ENCODE data around the gene SSR1.
A peak's percentile ranks its signal among the peaks of the same experiment; 100 is the strongest.
"Not testable (repeated sequence)": the region's sequence is repeated elsewhere in the genome, so short reads cannot be mapped to it uniquely, and the experiment has no call there.

Gene SSR1

DNA sequence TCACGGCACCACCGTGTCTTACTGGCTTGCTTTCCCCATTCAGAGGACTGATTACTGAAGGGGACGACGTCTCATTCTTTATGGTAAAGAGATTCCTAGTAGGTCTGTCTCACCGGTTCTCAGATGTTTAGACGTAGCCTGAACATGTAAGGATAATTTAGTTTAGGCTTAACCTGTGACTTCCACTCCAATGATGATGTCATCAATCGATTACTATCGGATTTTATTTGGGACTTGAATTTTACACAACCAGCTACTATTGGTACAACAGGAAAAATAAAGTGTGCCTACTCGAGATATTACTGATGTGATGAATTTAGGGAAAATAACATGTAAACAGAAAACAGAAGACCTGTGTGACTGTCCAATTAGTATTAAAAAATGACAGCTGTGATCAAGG, 4.5 kb upstream of the SSR1 start:
- DNase-seq (ENCODE audit: low spot score): no peak

DNA sequence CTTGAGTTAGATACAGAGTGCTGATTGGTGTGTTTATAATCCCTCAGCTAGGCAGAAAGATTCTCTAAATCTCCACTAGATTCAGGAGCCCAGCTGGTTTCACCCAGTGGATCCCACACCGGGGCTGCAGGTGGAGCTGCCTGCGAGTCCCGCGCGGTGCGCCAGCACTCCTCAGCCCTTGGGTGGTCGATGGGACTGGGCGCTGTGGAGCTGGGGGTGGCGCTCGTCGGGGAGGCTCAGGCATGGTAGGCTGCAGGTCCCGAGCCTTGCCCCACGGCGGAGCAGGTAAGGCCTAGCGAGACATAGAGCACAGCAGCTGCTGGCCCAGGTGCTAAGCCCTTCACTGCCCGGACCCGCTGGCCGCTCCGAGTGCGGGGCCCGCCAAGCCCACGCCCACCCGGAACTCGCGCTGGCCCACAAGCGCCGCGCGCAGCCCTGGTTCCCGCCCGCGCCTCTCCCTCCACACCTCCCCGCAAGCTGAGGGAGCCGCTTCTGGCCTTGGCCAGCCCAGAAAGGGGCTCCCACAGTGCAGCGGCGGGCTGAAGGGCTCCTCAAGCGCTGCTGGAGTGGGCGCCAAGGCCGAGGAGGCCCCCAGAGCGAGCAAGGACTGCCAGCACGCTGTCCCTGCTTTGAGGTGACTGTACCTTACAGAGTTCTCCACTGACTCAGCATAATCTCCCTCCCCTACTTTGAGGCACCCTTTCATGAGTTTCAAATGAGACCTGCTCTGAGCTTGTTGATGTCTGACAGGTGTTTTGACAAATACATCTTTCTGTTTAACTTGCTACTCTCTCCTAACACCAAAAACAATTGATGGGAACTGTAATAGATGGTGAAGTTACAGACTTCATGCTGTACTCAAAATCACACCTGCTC, 3.9 kb upstream of the SSR1 start:
- DNase-seq (ENCODE audit: low spot score): no peak

DNA sequence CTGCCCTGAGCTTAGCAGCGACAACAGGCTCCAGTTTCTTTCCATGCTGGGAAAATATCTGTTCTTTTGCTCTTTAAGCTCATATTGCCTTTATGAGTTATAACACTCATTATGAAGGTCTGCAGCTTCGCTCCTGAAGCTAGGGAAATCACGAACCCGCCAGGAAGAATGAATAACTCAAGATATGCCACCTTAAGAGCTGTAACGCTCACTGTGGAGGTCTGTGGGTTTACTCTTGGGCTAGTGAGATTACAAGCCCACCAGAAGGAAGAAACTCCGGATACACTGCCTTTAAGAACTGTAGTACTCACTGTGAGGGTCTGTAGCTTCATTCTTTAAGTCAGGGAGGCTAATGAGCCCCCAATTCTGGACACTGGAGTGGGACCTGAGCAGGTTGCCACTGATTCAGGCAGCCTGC, 3.0 kb upstream of the SSR1 start:
- no peak for DNase-seq (ENCODE audit: low spot score)

DNA sequence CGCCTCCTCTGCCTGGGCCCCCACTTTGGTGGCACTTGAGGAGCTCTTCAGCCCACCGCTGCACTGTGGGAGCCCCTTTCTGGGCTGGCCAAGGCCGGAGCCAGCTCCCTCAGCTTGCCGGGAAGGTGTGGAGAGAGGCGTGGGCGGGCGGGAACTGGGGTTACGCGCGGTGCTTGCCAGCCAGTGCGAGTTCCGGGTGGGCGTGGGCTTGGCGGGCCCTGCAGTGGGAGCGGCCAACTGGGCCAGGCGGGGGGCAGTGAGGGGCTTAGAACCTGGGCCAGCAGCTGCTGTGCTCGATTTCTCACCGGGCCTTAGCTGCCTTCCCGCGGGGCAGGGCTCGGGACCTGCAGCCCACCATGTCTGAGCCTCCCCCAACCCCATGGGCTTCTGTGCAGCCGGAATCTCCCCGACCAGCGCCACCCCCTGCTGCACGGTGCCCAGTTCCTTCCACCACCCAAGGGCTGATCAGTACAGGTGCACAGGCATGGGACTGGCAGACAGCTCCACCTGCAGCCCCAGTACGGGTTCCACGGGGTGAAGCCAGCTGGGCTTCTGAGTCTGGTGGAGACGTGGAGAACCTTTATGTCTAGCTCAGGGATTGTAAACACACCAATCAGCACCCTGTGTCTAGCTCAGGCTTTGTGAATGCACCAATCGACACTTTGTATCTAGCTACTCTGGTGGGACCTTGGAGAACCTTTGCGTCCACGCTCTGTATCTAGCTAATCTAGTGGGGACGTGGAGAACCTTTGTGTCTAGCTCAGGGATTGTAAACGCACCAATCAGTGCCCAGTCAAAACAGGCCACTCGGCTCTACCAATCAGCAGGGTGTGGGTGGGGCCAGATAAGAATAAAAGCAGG, 2.3 kb upstream of the SSR1 start:
- not testable (repeated sequence) for DNase-seq (ENCODE audit: low spot score)

DNA sequence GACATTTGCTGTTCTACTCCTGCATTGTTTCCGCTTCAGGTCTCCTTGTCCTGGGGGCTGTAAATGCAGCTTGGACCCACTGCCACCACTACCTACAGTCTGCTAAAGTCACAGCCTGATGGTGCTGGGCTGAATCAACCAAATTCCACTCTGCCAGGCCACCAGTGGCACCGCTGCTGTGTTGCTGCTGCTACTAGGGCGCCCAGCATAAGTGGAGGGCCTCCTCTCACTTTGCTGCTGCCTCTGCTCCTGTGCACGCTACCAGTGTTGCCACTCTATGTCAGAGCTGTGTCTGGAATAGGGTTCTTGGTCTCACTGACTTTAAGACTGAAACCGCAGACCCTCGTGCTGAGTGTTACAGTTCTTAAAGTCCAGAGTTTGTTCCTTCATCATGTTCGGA, 1.4 kb upstream of the SSR1 start:
- no peak for DNase-seq (ENCODE audit: low spot score)

DNA sequence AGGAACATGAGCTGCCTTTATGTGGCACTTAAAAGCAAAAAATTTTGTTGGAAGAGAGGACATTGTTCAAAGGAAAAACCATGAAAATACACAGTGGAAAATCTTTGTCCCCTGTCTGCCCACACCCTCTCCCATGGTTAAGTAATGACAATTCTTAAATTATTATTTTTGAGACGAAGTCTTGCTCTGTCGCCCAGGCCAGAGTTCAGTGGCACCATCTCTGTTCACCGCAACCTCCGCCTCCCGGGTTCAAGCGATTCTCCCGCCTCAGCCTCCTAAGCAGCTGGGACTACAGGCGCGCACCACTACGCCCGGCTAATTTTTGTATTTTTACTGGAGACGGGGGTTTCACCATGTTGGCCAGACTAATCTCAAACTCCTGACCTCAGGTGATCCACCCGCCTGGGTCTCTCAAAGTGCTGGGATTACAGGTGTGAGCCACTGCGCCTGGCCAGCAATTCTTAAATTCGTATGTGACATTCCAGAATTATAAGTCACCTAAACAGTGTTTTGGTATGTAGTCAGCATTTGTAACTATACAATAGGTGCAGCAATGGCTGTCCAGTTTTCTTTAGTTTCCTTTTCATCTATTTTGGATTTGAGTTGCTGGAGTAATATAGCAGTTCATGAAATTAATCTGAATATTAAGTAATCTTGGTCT, 636 bp upstream of the SSR1 start:
- DNase-seq (ENCODE audit: low spot score): no peak

DNA sequence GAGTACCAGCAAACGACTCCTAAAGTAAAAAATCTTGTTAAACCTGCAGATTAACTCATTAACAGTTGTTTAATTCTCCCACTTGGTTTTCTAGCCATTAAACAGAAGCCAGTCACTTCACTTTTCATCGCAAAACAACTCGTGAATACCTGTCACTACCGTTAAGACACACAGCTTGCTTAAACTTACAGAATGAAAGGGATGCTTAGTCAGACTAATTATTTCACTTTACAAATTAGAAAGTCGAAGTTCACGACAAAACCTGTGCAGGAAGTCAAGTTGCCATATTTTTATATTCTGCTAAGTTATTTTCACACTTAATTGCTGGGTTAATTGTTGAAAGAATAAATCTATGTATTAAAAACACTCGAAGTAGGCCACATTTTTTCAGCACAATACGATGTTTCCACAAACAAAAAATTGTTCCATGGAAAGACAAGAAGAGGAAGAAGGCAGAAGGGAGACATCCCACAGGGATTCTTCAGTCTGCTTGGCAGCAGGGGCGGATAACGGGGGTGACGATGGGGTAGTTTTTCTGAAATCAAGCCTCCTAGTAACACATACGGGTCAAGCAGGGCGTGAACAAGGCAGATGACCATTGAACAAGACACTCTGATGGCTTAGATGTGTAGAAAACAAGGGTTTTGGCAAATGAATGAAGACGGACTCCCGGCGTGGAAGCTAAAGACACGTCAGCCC, 933 bp downstream of the SSR1 start:
- no peak for DNase-seq (ENCODE audit: low spot score)

DNA sequence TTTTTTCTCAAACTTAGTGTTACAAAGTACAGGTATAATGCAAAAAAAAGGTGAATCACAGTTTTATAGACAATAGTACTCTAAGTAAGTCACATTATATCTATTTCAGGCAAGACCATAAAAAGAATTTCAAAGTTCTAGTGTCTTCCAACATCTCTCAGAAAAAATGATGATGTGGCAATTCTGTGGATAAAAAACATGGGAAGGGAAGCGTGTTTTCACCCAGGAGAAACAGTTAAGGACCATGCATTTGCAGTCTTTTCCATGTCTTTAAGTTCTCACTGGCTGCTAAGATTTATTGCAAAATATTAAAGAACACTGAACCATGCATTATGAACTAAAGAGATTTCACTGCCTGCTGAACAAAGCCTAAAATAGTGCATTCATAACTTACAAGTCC, 1.8 kb downstream of the SSR1 start:
- no peak for DNase-seq (ENCODE audit: low spot score)

DNA sequence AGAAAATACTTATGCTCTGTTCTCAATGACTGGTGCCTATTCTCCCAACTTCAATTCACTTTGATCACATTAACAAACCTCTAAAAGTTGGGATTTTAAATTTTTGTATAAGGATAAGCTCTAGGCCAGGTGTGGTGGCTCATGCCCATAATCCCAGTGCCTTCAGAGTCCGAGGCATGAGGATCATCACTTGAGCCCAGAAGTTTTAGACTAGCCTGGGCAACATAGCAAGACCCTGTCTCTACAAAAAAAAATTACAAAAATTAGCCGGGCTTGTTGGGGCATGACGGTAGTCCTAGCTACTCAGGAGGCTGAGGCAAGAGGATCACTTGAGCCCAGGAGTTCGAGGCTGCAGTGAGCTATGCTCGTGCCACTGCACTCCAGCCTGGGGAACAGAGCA, 3.9 kb downstream of the SSR1 start:
- no peak for DNase-seq (ENCODE audit: low spot score)

DNA sequence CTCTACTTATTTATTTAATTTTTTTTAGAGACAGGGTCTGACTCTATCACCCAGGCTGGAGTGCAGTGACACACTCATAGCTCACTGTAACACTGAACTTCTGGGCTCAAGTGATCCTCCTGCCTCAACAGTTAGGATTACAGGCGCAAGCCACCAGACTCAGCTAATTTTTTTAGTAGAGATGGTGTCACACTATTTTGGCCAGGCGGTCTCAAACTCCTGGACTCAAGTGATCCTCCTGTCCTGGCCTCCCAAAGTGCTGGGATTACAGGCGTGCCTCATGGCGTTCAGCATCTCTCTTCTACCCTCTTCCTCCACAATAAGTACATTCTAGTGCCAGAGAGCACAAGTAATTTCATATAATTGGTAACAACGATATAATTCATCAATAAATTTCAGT, 5.5 kb downstream of the SSR1 start:
- no peak for DNase-seq (ENCODE audit: low spot score)

DNA sequence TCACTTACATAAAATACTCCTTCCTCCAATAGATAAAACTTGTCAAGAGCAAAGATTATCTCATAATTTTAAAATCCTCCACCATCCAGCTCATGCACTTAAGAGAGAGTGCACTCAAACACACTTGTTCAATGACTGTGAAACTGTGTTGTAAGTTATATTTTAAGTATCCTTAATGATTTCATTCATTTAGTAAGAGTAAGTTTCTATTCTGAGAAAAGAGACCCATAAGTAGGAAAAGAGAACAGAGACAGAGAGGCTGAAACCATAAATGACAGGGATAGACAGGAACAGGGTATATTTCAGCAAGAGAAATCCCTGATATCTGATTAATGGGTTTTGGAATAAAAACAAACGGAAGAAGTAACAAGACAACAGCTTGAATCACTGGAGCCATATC, 8.2 kb downstream of the SSR1 start:
- DNase-seq (ENCODE audit: low spot score): no peak

DNA sequence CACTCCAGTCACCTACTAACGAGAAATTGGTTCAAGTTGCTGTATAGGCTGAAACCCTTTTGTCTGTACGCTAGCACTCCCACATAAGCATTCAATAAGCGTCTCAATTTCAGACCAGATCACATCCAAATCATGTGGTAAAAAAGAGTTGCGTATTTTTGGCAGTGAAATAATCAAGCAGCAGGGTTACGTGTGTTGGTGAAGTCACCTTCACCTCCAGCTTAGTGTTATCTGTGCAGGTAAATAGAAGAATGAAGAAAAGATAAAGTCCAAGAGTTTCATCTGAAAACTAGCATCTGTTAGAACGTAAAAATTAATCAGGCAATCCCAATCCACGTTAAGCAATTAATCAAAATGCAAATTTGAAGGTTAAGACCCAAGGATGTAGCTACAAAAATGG, 11.3 kb downstream of the SSR1 start:
- DNase-seq (ENCODE audit: low spot score): no peak

DNA sequence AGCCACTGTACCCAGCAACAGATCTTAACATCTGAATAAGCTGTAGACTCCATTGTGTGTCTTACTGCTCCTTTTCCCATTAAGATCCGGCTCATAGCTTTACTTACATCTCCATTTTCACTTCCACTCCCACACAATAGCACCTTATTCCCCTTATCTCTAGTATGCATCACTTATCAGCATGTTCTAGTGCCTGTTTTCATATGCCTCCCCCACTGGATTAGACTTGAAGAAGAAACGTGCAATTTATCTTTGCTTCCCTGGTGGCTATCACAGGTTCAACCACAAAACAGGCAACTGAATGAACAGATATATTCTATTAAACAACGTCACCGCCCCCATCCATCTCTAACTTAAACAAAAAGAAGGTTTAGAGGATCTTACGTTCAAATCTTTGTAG, 12.1 kb downstream of the SSR1 start:
- no peak for DNase-seq (ENCODE audit: low spot score)

DNA sequence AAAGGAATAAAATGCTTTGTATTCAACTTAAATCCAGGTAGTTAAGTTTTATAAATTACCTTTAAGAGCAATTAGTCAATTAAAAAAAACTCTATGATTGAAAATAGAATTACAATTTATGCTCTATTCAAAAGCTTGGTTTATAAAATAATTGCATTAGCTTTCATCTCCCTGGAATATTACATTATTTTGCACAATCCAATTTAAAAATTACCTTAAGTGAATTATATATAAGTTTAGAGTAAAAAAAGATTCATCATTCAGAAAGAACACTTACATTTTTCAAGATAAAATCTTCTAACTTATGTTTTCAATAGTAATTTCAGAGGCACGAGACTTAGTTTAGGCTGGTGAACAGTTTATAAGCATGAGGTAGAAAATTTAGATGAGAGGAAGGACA, 14.9 kb downstream of the SSR1 start:
- DNase-seq (ENCODE audit: low spot score): no peak

DNA sequence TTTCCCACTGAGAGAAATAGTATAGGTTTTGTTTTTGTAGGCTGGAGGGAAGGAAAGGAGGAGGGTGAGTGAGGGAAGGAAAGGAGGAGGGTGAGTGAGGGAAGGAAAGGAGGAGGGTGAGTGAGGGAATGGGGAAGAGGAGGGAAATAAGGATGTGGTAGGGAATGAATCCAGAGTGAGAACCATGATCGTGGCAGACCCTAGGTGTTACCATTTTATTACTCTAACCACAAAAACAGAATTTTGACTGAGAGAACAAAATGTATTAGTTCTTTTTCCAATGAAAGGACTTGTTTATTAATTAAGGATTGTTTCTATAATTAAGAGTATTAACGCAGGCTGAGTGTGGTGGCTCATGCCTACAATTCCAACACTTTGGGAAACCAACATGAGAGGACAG, 16.4 kb downstream of the SSR1 start:
- no peak for DNase-seq (ENCODE audit: low spot score)

DNA sequence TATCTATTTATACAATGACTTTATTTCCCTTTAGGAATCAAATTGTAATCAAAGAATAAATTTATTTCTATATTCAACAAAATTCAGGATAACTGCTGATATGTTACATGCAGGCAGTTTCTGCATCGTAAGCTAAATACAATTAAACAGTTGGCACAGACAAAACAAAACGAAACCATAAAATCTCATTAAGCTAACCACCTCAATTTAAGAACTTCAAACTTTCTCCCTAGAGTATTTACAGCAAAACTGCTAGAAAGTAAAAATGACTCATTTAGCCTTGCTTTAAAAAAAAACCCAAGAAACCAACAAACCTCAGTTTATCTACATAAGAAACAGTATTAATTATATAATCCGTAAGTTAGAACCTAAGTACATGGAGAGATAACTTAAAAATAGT, 17.1 kb downstream of the SSR1 start:
- no peak for DNase-seq (ENCODE audit: low spot score)

DNA sequence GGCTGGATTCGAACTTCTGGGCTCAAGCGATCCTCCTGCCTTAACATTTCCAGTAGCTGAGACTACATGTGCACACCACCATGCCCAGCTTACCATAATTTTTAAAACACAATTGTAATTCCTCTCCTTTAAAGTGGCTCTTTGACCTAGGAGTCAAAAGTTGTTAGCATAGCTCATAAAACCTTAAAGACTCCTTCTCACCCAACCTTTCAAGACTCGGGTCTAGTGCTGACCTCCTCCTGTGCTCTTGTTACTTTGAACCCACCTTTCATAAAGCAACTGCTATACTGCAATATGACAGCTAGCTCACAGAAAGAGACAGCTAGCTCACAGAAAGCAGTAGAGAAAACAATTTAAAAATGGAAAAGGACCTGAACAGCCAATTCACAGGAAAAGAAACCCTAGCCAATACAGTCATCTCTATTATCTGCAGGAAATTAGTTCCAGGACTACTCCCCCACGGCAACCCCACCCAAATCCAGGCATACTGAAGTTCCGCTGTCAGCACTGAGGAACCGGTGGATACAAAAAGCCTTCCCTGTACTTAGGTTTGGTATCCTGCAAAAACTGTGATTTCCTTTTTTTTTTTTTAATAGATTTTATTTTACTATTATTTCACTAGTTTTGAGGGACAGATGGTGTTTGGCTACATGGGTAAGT, 20.3 kb downstream of the SSR1 start:
- DNase-seq (ENCODE audit: low spot score): peak; percentile 50

DNA sequence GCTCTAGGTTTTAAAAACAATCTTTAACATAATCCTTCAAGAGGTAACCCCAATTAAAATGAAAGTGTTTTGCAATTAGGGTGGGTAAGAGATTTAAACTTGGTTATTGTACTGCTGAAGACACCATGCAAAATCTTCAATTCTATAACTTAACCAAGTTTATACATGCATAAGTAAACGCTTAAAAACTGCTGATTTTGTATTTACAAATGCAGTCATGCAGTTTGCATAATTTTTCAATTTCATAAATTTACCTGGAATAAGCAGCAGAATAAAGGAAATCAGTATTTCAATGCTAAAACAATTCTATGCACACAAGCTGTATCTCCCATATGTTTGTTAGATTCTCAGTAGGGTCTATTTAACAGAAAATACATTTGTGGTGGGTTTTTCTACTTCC, 22.9 kb downstream of the SSR1 start:
- DNase-seq (ENCODE audit: low spot score): no peak

DNA sequence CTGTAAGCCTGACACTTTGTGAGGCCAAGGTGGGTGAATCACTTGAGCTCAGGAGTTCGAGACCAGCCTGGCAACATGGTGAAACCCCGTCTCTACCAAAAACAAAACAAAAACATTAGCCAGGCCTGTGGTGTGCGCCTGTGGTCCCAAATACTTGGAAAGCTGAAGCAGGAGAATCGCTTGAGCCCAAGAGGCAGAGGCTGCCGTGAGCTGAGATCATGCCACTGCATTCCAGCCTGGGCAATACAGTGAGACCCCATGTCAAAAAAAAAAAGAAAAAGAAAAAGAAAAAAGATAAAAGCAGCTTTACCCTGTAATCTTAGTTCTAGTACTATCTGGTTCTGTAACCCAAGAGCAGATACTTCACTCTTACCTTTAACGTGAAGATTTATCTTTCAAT, 27.6 kb downstream of the SSR1 start:
- no peak for DNase-seq (ENCODE audit: low spot score)

DNA sequence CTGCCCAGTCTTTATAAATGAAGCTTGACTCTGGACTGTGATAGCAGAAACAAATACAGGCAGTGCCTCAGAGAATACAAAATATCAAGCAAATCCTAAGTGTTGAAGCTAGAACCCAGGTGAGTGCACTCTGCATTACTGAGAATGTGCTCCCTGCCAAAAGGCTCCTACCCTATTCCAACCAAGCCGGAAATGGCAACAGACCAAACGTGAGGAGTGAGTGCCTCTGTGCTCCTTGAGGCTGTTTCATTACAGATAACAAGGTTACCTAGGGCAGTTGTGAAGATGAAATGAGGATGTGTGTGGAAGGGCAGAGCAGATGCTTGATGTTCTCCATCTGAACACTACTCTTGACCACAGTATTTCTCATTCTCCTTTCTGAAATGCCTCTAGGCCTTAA, 29.3 kb downstream of the SSR1 start:
- no peak for DNase-seq (ENCODE audit: low spot score)

DNA sequence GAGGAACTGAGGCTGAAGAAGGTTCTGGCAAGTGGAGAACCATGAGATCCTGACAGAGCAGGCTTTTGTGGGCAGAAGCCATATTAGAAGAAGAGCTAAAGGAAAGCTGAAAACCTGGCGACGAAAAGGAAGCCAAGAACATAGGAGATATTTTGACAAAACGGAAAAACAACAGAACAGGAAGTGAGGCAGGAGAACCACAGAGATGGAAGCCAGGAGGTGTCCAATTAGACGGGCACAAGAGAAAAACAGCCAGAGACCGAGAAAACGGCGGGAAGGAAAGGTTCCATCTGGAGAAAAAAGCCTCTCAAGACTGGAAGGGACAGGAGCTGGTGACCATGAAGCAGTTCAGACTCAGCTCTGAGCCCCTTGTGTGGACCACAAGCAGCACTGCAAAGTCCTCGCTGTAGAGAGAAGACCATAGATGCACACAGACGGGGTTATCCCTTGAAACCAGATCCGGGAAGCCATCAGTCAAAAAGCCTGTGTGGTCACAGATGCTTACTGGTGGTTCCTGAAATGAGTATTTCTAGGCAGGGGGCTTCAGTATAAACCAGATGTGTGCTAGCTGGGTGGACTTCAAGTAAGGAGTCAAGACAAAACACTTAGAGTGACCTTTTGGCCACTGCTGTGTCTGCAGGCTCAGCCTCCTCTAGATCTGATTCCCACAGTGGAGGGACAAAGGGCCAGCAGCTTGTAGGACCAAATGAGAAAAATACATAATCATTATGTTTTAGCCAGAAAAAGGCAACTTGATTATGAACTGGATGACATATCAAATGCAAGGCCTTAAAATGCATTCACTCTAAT, 30.7 kb downstream of the SSR1 start:
- no peak for DNase-seq (ENCODE audit: low spot score)
